Stimulated activated CD4-positive, alpha-beta T cell treated with anti-CD3 and anti-CD28 coated beads, Interleukin-1b, Interleukin-23, amount 100 ng/mL, for 1 hour (primary cell): ENCODE data around the gene OR8D4.
"Not testable (repeated sequence)": the region's sequence is repeated elsewhere in the genome, so short reads cannot be mapped to it uniquely, and the experiment has no call there.

ENCODE experiments used
- DNase-seq, 2 donors: peaks; one replicate each; pipeline ENCODE4 v3.0.0-alpha.2; 2020; ENCODE audit warnings: low read depth in 2 of 2

OR8D4 gene

GRCh38 chr11:123901867-123902266 is at the start of gene OR8D4:
Gene OR8D4, plus strand, starts transcription at chr11:123902167. Its CDS starts 4,265 bp downstream, at chr11:123906432.
- no peak for DNase-seq

DNA sequence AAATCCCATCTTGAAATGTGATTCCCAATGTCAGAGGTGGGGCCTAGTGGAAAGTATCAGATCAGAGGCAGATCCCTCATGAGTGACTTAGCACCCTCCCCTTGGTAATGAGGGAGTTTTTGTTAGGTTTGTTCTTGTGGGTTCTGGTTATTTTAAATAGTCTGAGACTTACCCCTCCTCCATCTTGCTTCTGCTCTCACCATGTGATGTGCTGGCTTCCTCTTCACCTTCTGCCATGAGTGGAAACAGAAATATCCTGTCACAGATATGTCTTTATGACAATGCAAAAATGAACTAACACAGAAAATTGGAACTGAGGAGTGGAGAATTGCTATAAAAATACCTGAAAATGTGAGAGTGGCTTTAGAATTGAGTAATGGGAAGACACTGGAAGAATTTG is 49.6 kb upstream of the OR8D4 start:
- no peak for DNase-seq

DNA sequence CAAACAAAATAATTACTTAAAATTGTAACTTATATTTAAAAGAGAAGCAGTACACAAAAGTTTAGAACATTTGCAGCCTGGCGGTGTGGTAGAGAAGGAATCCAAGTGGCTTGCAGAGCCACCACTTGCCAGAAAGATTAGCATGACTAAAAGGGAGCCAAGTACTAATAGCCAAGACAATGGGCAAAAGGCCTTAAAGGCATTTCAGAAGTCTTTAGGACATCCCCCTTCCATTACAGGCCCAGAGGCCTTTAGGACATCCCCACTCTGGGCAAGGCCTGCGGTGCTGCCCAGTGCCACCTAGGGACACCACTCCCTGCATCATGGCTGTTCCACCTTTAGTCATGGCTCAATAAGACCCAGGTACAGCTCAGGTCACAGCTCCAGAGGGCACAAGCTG is 48.9 kb upstream of the OR8D4 start:
- no peak for DNase-seq

- DNase-seq: no peak
Measured at GRCh38 chr11:123856444-123856843, 45.5 kb upstream of the OR8D4 start.

DNA sequence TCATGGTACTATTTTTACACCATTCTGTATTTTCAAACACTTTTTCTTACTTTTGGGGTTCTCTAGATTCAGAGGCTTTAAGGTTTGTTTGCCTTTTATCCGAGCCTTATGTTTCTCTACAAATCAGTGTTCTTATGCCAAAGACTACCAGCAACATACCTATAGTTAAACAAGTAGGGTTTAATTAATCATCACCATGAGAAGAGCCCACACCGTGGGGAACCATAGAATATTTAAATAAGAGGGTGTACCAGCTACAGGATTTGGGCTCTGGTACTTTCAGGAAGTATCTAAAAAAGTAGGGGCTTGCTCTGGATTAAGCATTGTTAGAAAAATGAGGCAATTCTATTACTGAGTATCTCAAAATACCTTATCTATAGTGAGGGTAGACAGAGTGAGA is 42.2 kb upstream of the OR8D4 start:
- DNase-seq: no peak

DNA sequence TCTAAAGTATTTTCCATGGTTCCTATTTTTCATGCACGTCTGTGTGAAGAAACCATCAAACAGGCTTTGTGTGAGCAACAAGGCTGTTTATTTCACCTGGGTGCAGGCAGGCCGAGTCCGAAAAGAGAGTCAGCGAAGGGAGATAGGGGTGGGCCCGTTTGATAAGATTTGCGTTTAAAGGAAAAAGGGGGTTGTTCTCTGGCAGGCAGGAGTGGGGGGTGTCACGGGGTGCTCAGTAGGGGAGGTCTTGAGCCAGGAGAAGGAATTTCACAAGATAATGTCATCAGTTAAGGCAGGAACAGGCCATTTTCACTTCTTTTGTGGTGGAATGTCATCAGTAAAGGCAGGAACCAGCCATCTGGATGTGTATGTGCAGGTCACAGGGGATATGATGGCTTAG is 36.7 kb upstream of the OR8D4 start:
- DNase-seq: not testable (repeated sequence)

GRCh38 chr11:123867795-123868194 is 34.2 kb upstream of the OR8D4 start:
- DNase-seq: not testable (repeated sequence)

- no peak for DNase-seq
Measured at GRCh38 chr11:123880912-123881311, 21.1 kb upstream of the OR8D4 start.

- no peak for DNase-seq
Measured at GRCh38 chr11:123885570-123885969, 16.4 kb upstream of the OR8D4 start, which contains the start of gene TMEM225. Gene TMEM225, minus strand, starts transcription at chr11:123885670. Its CDS starts 245 bp downstream, at chr11:123885425.

- DNase-seq: no peak
Measured at GRCh38 chr11:123892031-123892430, 9.9 kb upstream of the OR8D4 start.

DNA sequence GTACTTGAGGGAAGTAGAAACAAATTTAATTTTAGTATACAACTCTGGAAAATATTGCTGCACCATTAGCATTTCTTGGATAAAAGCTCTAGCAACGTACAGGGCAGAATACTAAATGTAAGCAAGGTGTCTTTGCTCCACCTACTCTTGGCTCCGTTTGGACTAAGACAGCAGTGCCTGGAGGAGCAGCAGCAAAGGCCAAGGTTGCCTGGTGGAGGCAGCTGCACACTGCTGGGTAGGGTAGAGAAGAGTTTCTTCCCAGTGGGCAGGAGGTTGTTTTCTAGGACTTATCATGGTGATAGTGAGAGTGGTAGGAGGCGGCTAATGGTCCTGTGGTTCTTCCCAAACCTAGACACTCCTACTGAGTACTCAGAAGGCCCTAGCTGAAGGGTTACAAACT is 2.2 kb upstream of the OR8D4 start:
- DNase-seq: no peak

DNA sequence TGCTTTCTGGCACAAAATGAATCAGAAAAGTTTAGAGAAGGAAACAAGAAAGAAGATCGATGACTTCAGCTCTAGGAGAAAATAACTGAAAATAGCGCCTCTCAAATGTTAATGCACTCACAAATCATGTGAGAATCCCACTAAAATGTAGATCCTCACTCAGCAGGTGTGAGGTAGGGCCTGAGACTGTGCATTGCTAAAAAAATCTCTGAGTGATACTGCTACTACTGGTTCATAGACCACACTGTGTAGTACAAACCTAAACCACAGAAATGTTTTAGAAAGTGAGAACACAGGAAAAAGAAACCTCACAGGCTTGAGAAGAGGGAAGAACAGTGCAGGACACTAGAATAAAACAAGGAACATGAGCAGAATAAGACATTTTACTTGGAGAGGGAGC is 2.0 kb downstream of the OR8D4 start:
- DNase-seq: no peak

DNA sequence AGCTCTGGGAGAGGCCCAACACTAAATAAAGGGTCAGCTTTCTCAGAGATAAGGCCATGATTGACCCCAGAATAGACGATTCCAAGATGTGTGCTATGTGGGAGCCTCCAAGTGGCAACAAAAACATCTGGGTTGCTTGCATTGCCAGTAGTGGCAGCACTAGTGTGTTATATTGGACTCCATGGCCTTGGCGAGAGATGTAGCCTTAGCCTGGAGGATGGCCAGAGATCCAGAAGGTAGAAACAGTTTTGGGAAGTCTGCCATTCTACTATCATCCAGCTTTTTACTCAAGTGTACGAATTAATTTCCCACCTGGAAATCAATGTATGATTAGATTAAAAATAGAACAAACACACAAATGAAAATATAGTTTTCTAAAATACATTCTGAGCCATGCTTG is 3.0 kb downstream of the OR8D4 start:
- DNase-seq: no peak

DNA sequence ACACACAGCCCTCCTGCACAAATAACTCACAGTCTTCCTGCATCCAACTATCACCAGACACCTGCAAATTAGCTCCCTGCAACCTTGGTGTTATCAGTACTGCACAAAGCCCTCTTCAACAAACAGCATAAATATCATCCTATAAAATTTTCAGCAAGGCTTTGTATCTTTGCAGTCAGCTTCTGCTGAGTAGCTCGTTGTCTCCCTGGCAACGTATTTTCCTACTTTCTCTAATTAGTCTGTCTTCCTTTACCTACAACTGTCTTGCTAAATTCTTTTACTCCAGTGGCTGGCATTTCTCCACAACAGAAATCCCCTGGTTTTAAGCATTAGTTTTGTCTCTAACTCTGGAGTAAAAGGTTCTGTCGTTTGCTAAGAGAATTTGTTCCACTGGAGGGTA is 3.9 kb downstream of the OR8D4 start:
- DNase-seq: no peak

DNA sequence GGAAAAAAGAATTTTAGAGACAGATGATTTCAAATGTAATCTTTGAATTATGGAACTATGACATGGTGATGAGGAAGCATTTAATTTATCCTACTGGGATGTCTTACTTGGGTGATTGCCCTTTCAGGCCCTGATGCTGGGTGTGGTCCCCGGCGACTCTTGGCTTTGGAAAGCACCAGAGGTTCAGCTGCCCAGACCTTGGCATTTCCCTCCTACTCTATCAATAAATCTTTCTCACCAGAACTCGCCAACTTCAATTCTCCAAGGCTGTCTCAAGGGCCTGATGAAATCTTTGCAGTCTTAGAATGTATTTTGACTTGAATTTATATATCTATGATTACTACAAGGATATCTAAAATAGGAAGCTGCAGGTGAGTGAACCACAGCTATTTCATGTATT is 19.0 kb downstream of the OR8D4 start:
- no peak for DNase-seq

DNA sequence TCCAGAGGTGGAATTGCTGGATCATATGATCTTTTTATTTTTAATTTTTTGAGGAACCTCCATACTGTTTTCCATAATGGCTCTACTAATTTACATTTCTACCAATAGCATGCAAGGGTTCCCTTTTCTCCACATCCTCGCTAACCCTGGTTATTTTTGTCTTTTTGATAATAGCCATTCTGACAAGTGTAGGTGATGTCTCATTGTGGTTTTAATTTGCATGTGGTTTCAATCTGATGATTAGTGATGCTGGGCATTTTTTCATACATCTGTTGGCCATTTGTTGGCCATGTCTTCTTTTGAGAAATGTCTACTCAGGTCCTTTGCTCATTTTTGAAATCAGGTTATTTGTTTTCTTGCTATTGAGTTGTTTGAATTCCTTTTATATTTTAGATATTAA is 22.1 kb downstream of the OR8D4 start:
- DNase-seq: no peak

GRCh38 chr11:123939317-123939716 is 37.4 kb downstream of the OR8D4 start, which contains the start of gene OR4D5:
Gene OR4D5, plus strand, starts transcription at chr11:123939617. Its CDS starts 0 bp downstream, at chr11:123939617.
- DNase-seq: no peak

DNA sequence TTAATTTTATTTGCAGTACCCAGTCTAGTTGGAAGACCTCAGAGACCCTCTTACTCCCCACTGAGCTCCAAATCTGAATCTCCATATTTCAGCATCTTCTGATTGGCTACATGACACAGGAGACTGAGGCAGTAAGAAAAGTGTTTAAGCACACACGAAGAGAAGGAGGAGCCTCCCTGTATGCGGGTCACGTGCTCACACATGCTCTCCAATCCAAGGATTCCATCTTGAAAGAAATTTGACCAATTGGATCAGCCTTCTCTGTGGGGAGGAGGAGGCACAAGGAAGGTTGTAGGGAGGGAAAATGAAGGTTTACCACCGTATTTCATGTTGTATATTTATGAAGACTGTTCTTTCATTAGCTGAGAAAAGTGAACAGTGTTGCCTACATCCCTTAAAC is 40.4 kb downstream of the OR8D4 start:
- DNase-seq: no peak

- no peak for DNase-seq
Measured at GRCh38 chr11:123943738-123944137, 41.8 kb downstream of the OR8D4 start, which contains the start of gene OR6T1. Gene OR6T1, minus strand, starts transcription at chr11:123943838. Its CDS starts 0 bp downstream, at chr11:123943838.

DNA sequence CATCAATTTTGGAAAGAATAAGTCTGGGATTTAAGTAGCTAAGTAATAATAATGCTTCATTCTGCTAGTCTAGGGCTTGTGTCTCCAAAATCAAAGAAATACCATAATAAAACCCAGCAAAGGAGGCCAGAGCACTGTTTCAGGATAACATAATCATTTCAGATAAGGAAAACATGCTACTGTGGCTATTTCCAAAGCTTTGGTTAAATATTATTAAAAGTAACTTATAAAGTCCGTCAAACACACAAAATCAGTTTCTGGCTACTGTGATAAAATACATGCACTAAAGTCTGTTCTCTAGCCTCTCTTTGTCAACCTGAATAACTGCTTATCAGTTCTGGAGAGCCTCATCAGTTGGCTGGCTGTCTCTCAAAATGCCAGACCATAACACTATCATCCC is 43.2 kb downstream of the OR8D4 start:
- no peak for DNase-seq

DNA sequence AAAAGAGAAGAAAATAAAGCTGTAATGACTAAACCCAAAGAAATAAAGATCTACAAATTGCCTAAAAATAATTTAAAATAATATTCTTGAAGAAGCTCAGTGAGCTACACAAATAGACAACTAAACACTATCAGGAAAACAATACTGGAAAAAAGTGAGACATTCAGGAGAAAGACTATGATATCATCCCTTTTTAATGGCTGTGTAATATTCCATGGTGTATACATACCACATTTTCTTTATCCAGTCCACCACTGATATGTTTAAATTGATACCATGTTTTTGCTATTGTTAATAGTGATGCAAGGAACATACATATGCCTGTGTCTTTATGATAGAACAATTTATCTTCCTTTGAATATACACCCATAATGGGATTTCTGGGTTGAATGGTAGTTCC is 54.8 kb downstream of the OR8D4 start:
- DNase-seq: no peak
